GM11168 (cell line): ENCODE data around the gene EFCAB11.

ENCODE experiments used
- in situ Hi-C: fragments of 300-500 bp; cut with MboI; formaldehyde crosslinking; loops from one replicate; pipeline ENCODE4 v1.12.0; 2022; ENCODE audit warnings: low sequenced_read_pairs; ENCODE audit not compliant: unreplicated experiment

The EFCAB11 gene

GRCh38 chr14:89792489-89793366, 161.8 kb downstream of the EFCAB11 start:
- in situ Hi-C loops = no loop called here

- in situ Hi-C loops = no loop called here
Measured at GRCh38 chr14:89787525-89787924, 167.0 kb downstream of the EFCAB11 start.

DNA sequence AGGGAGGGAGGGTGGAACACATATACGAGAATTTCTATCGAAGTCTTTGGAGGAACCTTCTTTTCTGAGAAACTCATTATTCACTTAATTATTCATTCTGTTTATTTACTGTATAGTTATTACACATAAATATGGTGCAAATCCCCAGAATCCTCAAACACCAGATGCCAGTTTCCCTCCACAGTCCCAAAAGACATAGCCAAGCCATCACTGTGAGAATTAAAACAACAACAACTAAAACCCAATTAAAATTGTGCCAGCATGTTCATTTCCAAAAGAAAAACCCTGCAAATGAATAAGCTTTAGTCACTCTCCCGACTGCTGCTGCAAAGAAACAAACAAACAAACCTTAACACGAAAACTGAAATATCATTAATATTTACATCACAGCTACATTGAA, 173.5 kb downstream of the EFCAB11 start:
- in situ Hi-C loops = no loop called here

GRCh38 chr14:89779707-89780106, 174.8 kb downstream of the EFCAB11 start:
- in situ Hi-C loops = no loop called here

- in situ Hi-C loops = no loop called here
Measured at GRCh38 chr14:89775946-89776345, 178.6 kb downstream of the EFCAB11 start.

GRCh38 chr14:89775151-89775550, 179.4 kb downstream of the EFCAB11 start:
- in situ Hi-C loops = no loop called here

DNA sequence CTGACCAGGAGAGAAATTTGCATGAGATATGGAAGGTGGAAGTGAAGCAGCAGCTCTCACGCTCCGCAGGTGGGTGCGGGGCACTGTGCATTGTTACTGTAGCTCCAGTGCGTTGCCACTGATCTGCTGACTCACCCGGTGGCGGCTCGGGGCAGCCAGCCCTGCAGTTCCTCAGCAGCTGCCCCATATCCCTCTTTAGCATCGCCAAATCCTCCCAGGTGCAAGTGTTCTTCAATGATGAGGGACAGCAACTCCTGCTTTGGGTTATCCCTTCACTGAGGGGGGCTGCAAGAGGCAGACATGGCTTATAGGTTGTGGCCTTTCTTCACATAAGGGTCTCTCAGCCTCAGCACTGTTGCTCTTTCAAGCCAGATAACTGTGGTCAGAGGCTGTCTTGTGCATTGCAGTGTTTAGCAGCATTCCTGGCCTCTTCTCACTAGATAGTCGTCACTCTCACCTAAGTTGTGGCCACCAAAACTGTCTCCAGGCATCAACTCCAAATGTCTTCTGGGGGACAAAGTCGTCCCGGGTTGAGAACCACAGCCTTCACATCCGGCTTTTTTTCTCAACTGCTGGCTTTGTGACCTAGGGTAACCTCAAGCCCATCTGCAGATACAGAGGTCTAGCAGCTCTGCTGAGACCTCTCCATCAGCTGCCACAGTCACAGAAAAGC, 180.8 kb downstream of the EFCAB11 start:
- in situ Hi-C loops = no loop called here

GRCh38 chr14:89773151-89773550, 181.4 kb downstream of the EFCAB11 start:
- in situ Hi-C loops = no loop called here

GRCh38 chr14:89771251-89771650, 183.3 kb downstream of the EFCAB11 start:
- in situ Hi-C loops = no loop called here

DNA sequence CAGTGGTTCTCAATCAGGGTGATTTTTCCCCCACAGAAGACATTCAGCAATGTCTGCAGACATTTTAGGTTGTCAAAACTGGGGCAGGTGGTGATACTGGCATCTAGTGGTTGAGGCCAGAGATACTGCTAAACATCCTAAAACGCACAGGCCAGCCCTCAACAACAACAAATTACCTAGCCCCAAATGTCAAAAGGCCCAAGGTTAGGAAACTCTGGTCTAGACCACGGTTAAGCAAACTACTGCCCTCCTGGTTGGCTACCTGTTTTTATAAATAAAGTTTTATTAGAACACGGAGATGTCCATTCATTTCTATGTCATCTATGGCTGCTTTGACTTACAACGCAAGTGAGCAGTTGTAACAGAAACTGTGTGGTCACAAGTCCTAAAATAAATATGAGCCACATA, 186.7 kb downstream of the EFCAB11 start:
- in situ Hi-C loops = no loop called here

DNA sequence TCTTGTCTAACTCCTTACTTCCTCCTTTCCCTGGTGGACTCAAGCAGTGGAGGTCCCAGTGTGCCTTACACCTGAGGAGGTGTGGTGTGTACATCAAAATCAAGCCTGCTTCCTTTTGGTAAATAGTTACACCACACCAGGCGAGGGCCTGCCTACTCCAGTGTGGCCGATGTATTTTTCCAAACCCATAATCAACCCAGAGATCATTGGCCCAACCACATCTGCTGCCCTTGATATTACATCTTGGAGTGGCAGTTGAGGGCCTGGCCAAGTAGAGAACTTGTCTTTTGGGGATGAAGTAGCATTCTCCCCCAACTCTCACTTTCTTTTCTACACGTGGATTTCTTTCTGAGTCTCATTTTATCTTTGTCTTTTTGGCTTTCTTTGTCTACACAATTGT, 187.4 kb downstream of the EFCAB11 start:
- in situ Hi-C loops = no loop called here

DNA sequence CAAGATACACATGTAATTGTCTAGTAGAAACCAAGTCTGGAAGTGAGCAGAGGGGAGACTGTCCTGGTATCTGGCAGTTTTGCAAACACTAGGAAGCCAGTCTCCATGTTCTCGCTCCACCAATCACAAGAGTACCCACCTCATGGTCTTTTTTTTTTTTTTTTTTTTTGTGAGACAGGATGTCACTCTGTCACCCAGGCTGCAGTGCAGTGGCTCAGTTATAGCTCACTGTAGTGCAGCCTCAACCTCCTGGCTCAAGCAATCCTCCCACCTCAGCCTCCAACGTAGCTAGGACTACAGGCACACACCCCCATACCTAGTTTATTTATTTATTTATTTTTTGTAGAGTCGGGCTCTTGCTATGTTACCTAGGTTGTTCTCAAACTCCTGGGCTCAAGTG, 189.2 kb downstream of the EFCAB11 start:
- in situ Hi-C loops = no loop called here

DNA sequence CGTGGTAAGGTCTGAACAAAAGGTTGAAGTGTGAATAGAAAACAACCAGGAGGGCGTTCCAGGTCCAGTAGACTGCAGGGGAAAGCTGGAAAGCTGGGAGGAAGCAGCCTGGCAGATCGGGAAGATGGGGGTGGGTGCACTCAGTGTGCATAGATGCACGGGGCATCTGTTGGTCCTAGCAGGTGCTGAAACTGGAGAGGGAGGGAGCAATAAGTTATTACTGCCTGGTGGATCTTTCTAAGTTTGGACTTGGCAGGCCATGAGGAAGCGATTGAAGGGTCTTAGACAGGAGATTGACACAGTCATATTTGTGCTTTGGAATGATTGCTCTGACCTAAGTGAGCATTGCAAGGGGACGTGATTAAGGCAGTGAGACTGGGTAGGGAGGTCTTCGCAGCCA, 194.4 kb downstream of the EFCAB11 start:
- in situ Hi-C loops = loop anchor here (5.0 kb wide), 1 partner anchor 718 kb away; no protein-coding TSS in a partner anchor

DNA sequence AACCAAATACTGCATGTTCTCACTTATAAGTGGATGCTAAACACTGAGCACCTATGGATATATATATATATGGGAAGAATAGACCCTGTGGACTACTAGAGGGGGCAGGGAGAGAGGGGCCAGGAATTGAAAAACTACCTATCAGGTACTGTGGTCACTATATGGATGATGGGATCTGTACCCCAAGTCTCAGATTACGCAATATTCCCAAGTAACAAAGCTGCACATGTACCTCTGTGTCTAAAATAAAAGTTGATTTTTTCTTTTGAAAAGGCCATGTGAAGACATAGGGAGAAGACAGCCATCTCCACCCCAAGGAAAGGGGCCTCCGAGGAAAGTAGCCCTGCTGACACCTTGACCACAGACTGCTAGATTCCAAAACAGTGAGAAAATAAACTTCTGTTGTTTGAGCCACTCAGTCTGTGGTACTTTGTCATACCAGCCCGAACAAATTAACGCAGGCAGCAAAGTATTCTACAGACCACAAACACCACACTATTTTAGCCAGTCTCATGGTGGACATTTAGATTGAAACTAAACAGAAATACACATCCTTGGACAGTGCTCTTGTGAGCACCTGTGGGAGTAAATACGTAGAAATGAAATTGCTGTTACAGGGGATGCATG, 197.1 kb downstream of the EFCAB11 start:
- in situ Hi-C loops = no loop called here

- in situ Hi-C loops = no loop called here
Measured at GRCh38 chr14:89755816-89756215, 198.7 kb downstream of the EFCAB11 start.

GRCh38 chr14:89753828-89754412, 200.6 kb downstream of the EFCAB11 start:
- in situ Hi-C loops = no loop called here

DNA sequence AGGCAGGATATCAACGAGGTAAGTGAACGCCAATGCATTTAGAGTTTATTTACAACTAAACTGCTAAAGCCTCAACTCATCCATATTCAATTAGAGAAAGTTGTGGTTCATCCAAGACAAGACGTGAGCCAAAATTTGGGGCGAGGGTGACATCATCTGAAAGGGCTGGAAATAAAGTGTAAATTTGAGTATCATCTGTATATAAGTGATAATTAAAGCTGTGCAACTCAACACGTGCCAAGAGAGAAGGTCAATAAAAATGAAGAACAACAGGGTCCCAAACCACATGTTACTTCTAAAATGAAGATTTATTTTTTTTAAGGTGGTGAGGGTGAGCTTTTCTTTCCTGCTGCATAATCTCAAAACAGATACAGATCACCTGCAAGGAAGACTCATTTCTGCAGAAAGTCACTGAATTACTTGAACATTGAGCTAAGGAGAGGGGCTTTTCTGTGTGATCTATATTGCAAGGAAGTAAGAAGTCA, 203.6 kb downstream of the EFCAB11 start:
- in situ Hi-C loops = no loop called here

DNA sequence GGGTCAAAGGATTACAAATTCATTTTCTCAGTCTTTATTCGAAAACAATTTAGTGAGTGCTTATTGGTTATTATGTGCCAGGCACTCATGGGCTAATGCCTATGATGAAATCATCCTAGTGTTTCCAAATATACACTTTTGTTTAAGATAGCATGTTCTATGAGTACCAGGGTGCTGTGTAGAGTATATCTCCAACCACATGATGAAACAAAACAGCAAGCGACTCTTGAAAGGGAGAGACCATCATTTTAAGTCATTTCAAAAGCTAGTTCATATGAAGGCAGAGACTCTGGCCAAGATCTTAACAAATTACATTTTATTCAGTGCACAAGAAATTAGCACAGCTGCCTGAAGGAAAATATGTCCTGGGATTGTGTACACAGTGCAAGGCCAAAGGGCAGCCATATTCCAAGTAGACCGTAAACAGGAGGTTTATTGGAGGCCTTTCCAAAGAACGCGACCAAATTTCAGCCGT, 204.2 kb downstream of the EFCAB11 start:
- in situ Hi-C loops = no loop called here

DNA sequence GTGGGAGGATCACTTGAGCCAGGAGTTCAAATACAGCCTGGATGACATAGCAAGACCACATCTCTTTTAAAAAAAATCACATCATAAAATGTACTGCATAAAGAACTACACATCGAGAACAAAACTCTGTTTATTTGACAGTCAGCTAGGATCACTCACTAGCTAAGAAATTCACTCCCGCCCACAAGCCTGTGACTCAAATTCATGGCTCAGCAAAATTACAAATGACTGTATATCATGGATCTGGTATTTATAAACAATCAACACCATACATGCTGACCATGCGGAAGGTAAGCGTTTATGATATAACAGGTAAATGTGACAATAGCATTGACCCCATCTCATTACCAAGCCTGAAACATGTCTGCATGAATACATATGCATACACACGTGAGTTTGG, 206.5 kb downstream of the EFCAB11 start:
- in situ Hi-C loops = no loop called here

DNA sequence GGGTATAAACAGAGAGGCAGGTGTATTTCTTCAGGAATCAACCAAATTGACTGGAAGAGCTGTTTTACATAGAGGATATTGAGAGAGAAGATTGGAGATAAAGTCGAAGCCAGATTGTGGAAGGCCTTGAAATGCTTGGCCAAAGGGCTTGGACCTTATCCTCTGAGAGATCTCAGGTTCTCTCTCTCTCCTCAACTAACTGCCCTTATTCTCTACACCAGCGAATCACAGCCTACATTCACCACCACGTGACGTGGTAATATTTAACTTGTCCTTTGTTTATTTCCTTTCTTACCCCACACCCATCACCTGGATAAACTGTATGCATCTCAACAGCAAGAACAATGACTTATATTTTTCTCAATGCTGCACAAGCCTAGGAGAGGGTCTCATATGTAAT, 207.4 kb downstream of the EFCAB11 start:
- in situ Hi-C loops = no loop called here
